ENCODE results near the gene EVI5.

- TF ChIP-seq CTCF (IDR thresholded peaks at IDR 0.05), result no peak
- no peak for TF ChIP-seq EZH2 (IDR thresholded peaks at IDR 0.05; ENCODE audit: borderline replicate concordance, insufficient read depth, low read depth, low read length, poor library complexity, severe bottlenecking)
These were observed 127.2 kb downstream of the EVI5 start for GRCh38 chr1:92657701-92658100.

Measured in B cell (primary cell).